MM.1S (cell line): ENCODE results near the gene GP2.
"Not testable (repeated sequence)": the region's sequence is repeated elsewhere in the genome, so short reads cannot be mapped to it uniquely, and the experiment has no call there.

Experiments
- DNase-seq: peaks from one replicate; pipeline ENCODE4 v3.0.0-alpha.2; 2015
- H2AFZ ChIP-seq: fragments of 300-600 bp; sonication (generic); 2 replicates; pipeline ENCODE4 v1.6.0; 2016; ENCODE audit warnings: antibody characterized with exemption, low read length
- H3F3A ChIP-seq: fragments of 300-600 bp; sonication (generic); 2 replicates; pipeline ENCODE4 v1.6.1; 2016; ENCODE audit warnings: mild to moderate bottlenecking, antibody characterized with exemption, low read length, moderate library complexity, mixed read lengths; ENCODE audit not compliant: insufficient read depth
- H3K27ac ChIP-seq: fragments of 300-600 bp; sonication (generic); 2 replicates; pipeline ENCODE4 v1.5.1; 2016; ENCODE audit warnings: mild to moderate bottlenecking, low read length
- H3K27me3 ChIP-seq: fragments of 300-600 bp; sonication (generic); replicated peaks from 2 replicates; pipeline ENCODE4 v1.6.0; 2016; ENCODE audit warnings: low read length; ENCODE audit not compliant: insufficient read depth
- H3K36me3 ChIP-seq: fragments of 300-600 bp; sonication (generic); replicated peaks from 2 replicates; pipeline ENCODE4 v1.6.1; 2016; ENCODE audit warnings: mild to moderate bottlenecking, low read length, mixed read lengths; ENCODE audit not compliant: insufficient read depth
- H3K4me1 ChIP-seq: fragments of 300-600 bp; sonication (generic); 2 replicates; pipeline ENCODE4 v1.6.1; 2016; ENCODE audit warnings: low read length, mixed read lengths
- H3K4me2 ChIP-seq: fragments of 300-600 bp; sonication (generic); 2 replicates; pipeline ENCODE4 v1.6.0; 2016; ENCODE audit warnings: low read depth, low read length
- H3K4me3 ChIP-seq: fragments of 300-600 bp; sonication (generic); 2 replicates; pipeline ENCODE4 v1.5.1; 2016; ENCODE audit warnings: low read length, mixed read lengths
- H3K79me2 ChIP-seq: fragments of 300-600 bp; sonication (generic); 2 replicates; pipeline ENCODE4 v1.6.1; 2016; ENCODE audit warnings: mixed run types, low read length, mixed read lengths
- H3K9ac ChIP-seq: fragments of 300-600 bp; sonication (generic); 2 replicates; pipeline ENCODE4 v1.6.1; 2016; ENCODE audit warnings: low read length, mixed read lengths
- H3K9me2 ChIP-seq: fragments of 300-600 bp; sonication (generic); replicated peaks from 2 replicates; pipeline ENCODE4 v1.6.1; 2016; ENCODE audit warnings: mild to moderate bottlenecking, low read length, mixed read lengths; ENCODE audit not compliant: insufficient read depth
- H3K9me3 ChIP-seq: fragments of 300-600 bp; sonication (generic); replicated peaks from 2 replicates; pipeline ENCODE4 v1.6.1; 2016; ENCODE audit warnings: mild to moderate bottlenecking, low read length, mixed read lengths; ENCODE audit not compliant: insufficient read depth
- H4K20me1 ChIP-seq: fragments of 300-600 bp; sonication (generic); 2 replicates; pipeline ENCODE4 v1.6.1; 2016; ENCODE audit warnings: mild to moderate bottlenecking, low read length, moderate library complexity, mixed read lengths; ENCODE audit not compliant: insufficient read depth
- CTCF ChIP-seq: fragments of 300-600 bp; sonication (generic); IDR thresholded peaks from 2 replicates; pipeline ENCODE4 v1.5.1; 2016; ENCODE audit warnings: antibody characterized with exemption, low read length, mixed read lengths
- EZH2 ChIP-seq: fragments of 300-600 bp; sonication (generic); optimal IDR thresholded peaks from 2 replicates; pipeline ENCODE3; 2017; ENCODE audit warnings: low read depth, mild to moderate bottlenecking, antibody characterized with exemption, low read length, mixed read lengths
- EZH2phosphoT487 ChIP-seq: fragments of 300-600 bp; sonication (generic); IDR thresholded peaks from 2 replicates; pipeline ENCODE4 v1.6.1; 2018; ENCODE audit warnings: antibody characterized with exemption, low read length

Gene GP2

GRCh38 chr16:20315764-20316163 lies 11.5 kb downstream of the GP2 start:
- no peak for TF ChIP-seq EZH2
- no peak for TF ChIP-seq EZH2phosphoT487
- TF ChIP-seq CTCF = no peak

DNA sequence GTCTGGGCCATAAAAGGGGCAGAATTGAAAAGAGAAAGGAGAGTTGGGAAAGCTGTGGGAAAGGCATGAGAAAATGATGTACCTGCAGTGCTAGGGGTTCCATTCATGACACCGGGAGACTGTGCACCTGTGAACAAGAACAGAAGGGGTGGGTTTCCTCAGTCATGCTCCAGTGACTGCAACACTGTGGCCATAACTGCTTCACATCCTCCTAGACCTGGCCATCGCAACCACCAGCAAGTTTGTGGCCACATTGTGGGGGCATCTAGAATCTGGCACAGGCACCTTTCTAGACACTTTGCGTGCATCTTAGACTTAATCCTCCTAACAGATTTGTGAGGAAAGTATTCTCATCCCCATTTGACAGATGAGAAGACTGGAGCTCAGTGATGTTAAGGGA lies 12.7 kb downstream of the GP2 start:
- Histone ChIP-seq H4K20me1 (no peaks in the 10 kb centered on the region), H3K9me3 (no peaks in the 10 kb centered on the region), H3K4me2 (no peak overlapping the region), H3K9ac (no peak overlapping the region), H3F3A (no peaks in the 10 kb centered on the region), H3K4me1 (no peaks in the 10 kb centered on the region), H3K4me3 (no peak overlapping the region), H3K9me2 (no peaks in the 10 kb centered on the region), H3K79me2 (no peaks in the 10 kb centered on the region), H3K27ac (no peak overlapping the region), H2AFZ (no peak overlapping the region), H3K27me3 (no peaks in the 10 kb centered on the region), H3K36me3 (no peaks in the 10 kb centered on the region)
- no peak for DNase-seq
- TF ChIP-seq CTCF = no peak
- no peak for TF ChIP-seq EZH2
- no peak for TF ChIP-seq EZH2phosphoT487

More at GRCh38 chr16:20315764-20316163, 11.5 kb downstream of the GP2 start:
- H3K79me2 ChIP-seq = no peaks in the 10 kb centered on the region
- no peak for DNase-seq
- H4K20me1 ChIP-seq = no peaks in the 10 kb centered on the region
- no peak overlapping the region for H3K27ac ChIP-seq
- H3K9ac ChIP-seq = no peak overlapping the region
- H3K4me2 ChIP-seq = no peak overlapping the region
- no peaks in the 10 kb centered on the region for H3K4me1 ChIP-seq
- H3K4me3 ChIP-seq = no peak overlapping the region
- H3K36me3 ChIP-seq = no peaks in the 10 kb centered on the region
- no peaks in the 10 kb centered on the region for H3K9me3 ChIP-seq
- H2AFZ ChIP-seq = no peak overlapping the region
- no peaks in the 10 kb centered on the region for H3K27me3 ChIP-seq
- H3K9me2 ChIP-seq = no peaks in the 10 kb centered on the region
- no peaks in the 10 kb centered on the region for H3F3A ChIP-seq

GRCh38 chr16:20313741-20314140 lies 13.6 kb downstream of the GP2 start:
- no peak overlapping the region for H3K4me2 ChIP-seq
- no peak overlapping the region for H3K27ac ChIP-seq
- H3K27me3 ChIP-seq = no peaks in the 10 kb centered on the region
- no peaks in the 10 kb centered on the region for H3K79me2 ChIP-seq
- H3K9ac ChIP-seq = no peak overlapping the region
- H3F3A ChIP-seq = no peaks in the 10 kb centered on the region
- no peaks in the 10 kb centered on the region for H3K36me3 ChIP-seq
- no peaks in the 10 kb centered on the region for H3K9me2 ChIP-seq
- no peak overlapping the region for H2AFZ ChIP-seq
- H3K9me3 ChIP-seq = no peaks in the 10 kb centered on the region
- no peak overlapping the region for H3K4me3 ChIP-seq
- no peaks in the 10 kb centered on the region for H3K4me1 ChIP-seq
- TF ChIP-seq EZH2phosphoT487 = no peak
- no peak for TF ChIP-seq EZH2
- no peak for TF ChIP-seq CTCF
- no peak for DNase-seq
- no peaks in the 10 kb centered on the region for H4K20me1 ChIP-seq

DNA sequence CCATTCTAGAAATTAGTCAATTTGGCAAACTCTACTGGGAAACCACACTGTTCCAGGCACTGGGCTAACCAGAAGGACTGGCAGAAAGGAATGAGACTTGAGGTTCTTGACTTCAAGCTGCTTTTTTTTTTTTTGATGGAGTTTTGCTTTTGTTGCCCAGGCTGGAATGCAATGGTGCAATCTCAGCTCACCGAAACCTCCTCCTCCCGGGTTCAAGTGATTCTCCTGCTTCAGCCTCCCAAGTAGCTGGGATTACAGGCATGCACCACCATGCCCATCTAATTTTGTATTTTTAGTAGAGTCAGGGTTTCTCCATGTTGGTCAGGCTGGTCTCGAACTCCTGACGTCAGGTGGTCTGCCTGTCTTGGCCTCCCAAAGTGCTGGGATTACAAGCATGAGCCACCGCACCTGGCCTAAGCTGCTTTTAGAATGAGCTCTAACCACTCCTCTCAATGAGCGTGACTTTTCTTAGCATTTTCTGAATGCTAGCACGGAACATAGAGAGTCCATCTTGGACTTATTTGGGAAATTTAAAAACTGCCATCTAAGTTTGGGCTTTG lies 14.7 kb downstream of the GP2 start:
- not testable (repeated sequence) for H3K27me3 ChIP-seq, H3K4me2 ChIP-seq, H3K9me2 ChIP-seq, H3K79me2 ChIP-seq, H2AFZ ChIP-seq, DNase-seq, H3K9me3 ChIP-seq, H3K36me3 ChIP-seq, H3K9ac ChIP-seq, H3K4me3 ChIP-seq, H3F3A ChIP-seq, H4K20me1 ChIP-seq, H3K27ac ChIP-seq, H3K4me1 ChIP-seq
